Hepatocyte (in vitro differentiated cells): ENCODE results near the gene LHFPL4.

Source experiments
- CTCF ChIP-seq: fragments of 200-600 bp; sonication (generic); IDR thresholded peaks from 2 replicates; pipeline ENCODE4 v1.5.1; 2016; ENCODE audit warnings: antibody characterized with exemption, mild to moderate bottlenecking; ENCODE audit not compliant: poor library complexity
- EZH2 ChIP-seq: fragments of 200-600 bp; sonication (generic); IDR thresholded peaks from 2 replicates; pipeline ENCODE4 v1.6.1; 2016; ENCODE audit warnings: antibody characterized with exemption, mild to moderate bottlenecking, borderline replicate concordance

GRCh38 chr3:9499455-9500107 is 54.0 kb downstream of the LHFPL4 start:
- TF ChIP-seq CTCF (no peak), EZH2 (no peak)
